GM18907 (cell line): ENCODE data around the gene ARSB.
A peak's percentile ranks its signal among the peaks of the same experiment; 100 is the strongest.

ENCODE experiments used
- ATAC-seq: cut with Tn5 transposase; IDR thresholded peaks from one replicate; pipeline ENCODE4 v1.9.1; 2021; ENCODE audit warnings: mild to moderate bottlenecking, moderate library complexity; ENCODE audit not compliant: unreplicated experiment

The ARSB gene

DNA sequence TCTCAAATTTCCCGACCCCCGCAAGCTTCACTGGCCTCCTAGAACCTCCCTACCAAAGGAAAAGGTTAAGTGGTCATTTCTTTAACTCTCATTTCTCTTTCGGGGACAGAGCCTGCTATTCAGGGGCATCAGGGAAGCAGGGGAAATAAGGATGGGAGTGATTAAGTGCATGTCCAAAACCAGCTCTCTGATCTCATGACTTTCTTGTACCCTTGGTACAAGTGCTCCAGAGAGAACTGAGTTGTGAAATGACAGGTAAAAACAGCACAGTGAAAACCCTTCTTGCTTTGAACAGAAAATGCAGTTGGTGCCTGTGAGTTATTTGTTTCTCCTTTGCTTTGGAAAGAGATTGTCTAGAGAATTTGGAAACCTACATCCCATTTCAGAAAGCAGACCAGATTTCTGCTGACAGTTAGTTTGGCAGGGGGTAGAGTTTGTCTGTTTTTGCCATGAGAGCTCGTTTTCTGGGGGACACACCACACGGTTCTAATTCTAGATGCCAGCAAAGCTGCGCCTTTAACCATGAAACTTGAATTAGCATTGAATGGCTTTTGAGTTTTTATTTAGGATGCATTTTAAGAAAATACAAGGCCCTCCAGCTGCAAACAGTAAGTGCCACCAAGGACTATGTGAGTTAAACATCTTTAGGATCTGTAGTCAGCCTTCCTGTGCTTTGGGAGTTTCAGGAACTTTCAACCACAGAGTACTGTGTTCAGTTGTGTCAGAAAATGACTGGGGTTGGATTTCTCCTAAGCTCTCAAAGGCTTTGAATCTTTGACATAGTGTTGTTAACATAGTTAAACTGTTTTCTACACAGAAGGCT is 174.8 kb downstream of the ARSB start:
- no peak for ATAC-seq

- no peak for ATAC-seq
These were observed 175.7 kb downstream of the ARSB start for GRCh38 chr5:78809444-78809843.

DNA sequence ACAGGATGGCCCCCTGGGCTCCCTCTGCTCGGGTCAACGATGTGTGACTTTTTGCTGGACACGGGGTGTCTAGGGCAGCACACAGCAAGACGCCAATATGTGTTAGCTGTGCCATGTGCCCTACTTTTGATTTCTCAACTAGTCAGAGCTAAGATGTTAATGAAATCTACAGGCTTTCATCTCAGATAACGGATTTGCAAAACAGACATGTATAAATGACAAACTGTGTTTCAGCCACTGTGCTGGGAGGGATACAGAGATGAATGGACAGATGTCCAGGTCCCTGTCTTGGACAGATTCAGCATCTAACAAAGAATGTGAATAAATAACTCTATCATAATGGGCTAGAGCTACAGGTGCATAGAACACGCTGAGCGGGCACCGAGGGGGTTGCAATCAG is 176.3 kb downstream of the ARSB start:
- ATAC-seq, result no peak

DNA sequence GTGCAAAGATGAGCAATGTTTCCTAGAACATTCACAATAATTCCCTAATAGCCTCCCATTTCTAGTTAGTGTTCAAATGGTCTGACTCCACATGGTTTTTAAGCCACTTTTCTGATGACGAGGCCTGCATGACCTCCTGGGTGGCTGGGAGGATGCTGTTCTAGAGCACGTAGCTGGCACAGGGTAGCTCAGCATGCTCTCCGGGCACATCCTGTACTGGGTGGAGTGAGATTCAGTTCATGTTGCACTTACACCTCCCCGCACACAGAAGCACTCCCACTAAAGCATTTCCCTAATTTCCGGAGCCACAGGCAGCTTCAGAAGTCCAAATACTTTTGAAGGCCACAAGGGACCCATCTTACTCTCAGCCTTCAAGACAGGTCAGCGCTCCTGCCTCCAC is 176.7 kb downstream of the ARSB start:
- ATAC-seq, result no peak

DNA sequence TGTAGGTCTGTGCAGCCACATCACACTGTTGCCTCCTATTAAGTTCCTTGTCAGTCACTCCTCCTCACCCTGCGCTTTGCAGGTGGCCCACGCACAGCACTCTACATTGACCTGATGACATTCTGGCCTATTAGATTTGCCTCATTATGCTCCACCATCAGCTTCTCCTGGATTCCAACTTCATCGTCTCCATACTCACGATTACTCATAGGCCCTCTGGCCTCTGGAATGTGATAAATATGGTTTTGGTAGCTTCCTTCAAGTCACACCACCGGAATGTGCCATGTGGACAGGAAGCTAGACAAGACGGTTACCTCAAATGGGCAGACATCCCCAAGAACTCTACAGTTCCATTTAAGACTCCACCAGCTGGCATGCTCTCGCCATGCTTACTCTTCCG is 178.6 kb downstream of the ARSB start:
- no peak for ATAC-seq

- no peak for ATAC-seq
These were observed 179.5 kb downstream of the ARSB start for GRCh38 chr5:78805474-78806124.

DNA sequence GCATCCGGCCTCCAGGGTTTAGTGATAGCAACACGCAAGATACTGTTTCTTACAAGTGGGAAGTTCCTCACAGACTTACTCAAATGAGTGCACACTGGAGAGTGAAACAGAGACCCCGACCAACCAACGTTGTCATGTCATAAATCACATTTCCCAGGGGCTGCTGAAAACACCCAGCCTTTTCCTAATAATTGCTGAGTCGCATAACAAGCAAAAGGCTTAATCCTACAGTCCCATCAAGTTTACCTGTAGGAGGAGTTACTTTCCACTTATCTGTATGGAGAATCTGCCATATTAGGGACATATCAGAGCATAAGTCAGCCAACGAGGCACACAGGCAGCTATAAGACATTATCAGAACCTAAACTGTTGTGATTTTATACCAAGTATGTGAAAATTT is 180.1 kb downstream of the ARSB start:
- no peak for ATAC-seq

- ATAC-seq, result no peak
These were observed 181.2 kb downstream of the ARSB start for GRCh38 chr5:78803941-78804340.

- no peak for ATAC-seq
These were observed 181.8 kb downstream of the ARSB start for GRCh38 chr5:78803353-78803752.

DNA sequence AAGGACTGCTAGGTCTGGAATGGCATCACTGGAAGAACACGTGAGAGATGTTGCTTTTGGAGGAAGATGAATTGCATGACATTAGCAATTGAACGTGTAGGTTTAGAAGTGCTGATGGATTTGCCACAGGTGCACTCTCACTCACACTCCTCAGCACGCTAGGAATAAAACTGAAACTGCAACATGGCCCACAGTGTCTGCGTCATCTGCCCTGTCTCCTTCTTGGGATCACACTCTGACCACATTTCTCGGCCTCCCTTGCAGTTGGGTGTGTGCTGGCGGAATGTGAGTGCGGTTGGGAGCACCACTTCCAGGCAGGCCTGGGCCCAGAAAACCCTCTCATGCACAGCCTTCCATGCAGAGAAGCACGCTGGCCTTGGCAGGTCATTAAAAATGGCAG is 183.7 kb downstream of the ARSB start:
- ATAC-seq, result no peak

DNA sequence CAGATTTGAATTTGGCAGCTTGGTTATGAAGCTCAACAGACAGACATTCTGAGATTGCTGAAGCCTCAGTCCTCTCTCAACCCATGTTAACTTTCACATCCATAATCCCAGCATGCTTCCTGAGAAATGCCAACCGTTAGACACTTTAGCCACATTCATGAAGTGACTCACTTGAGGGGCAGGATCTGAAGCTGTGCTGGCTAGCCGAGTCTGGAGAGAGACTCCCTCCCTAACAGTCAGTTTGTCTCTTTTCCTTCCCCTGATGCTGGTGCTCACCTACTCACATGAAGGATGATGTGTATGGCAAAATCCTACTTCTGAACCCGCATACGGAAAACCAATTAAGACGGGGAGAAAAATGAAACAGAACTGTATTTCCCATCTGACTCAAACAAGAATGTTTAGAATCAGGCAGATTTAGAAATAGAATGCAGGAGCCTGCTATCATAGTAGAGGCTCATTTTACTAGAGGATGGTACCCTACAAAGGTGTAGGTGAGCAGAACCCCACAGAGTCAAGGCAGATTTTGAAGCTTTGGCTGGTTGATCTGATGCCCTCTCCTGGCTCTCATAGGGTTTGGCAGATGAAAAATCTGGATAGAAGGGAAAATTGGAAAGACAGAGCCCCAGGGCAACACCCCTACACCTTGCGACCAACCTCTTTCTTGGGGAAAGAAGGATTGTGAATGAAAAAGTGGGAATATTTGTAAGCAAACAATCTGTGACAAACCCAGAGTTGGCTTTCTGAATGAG is 185.7 kb downstream of the ARSB start:
- ATAC-seq, result no peak

DNA sequence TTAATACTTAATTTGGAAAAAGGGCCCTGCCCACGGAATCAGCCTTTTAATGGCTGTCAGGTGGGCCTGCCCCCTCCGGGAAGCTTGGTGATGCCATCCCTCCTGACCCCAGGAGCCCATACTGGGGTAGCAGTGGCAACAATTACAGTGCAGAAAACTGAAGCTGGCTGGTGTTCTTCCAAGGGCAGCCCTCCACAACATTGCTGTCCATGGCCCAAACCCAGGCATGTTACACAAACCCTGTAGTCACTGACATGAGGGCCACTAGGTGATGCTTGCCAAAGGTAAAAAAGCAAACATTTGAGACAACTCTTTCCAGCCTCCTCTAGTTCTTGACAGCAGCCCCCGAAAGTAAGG is 186.5 kb downstream of the ARSB start:
- no peak for ATAC-seq

GRCh38 chr5:78797936-78798672 is 187.0 kb downstream of the ARSB start:
- no peak for ATAC-seq

GRCh38 chr5:78795757-78796156 is 189.4 kb downstream of the ARSB start:
- peak; percentile 70 for ATAC-seq

DNA sequence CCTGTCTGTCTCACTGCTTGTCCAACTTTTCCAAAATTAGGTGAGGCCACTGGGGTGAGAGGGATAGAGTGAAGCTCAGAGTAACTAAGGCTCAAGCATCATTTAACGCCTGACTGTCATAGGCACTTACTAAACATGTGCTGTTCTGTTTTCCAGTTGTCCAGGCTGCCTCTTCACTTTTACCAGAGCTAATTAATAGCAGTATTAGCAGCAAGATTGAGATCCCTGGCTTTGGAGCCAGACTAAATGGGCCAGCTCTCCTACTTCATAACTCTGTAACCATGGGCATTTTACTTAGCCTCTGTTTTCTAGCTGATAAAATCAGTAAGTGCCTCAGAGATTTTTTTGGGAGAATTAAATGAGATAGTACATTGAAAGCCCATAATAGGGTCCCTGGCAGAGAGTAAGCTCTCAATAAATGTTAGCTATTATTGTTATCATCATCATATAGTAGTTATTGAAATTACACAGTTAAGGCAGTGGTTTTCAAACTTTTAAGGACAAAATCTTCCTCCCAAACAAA is 190.4 kb downstream of the ARSB start:
- ATAC-seq, result no peak

- ATAC-seq, result no peak
These were observed 191.0 kb downstream of the ARSB start for GRCh38 chr5:78793907-78794662.

DNA sequence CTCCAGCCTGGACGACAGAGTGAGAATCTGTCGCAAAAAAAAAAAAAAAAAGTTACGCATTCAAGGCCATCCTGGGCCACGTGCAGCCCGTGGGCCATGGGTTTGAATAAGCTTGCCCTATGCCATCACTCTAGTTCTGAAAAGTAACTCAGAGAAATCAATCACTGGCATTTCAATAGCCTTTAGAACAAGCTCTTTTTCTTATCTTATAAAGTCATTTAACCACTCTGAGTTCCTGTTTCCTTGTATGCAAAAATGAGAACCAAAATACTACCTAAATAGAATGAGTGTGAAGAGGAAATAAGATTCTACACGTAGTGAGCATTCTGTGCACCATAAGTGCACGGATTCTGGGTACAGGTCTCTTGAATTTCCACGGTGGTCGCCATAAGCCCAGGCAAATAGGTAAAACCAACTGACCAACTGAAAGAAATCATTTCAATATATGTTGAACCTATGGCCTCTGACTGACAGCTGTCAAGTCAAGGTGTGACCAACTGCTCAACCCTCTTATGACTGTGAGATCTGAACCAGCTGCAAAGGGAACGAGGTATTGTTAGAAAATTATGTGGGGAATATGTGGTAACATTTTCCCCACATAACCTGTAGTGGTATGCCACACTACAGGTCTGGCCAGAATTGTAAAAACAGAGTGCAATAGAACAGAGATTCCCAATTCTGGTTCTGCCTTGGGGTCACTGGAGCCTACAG is 192.6 kb downstream of the ARSB start:
- peak; percentile 52 for ATAC-seq

GRCh38 chr5:78791501-78792100 is 193.5 kb downstream of the ARSB start:
- no peak for ATAC-seq

DNA sequence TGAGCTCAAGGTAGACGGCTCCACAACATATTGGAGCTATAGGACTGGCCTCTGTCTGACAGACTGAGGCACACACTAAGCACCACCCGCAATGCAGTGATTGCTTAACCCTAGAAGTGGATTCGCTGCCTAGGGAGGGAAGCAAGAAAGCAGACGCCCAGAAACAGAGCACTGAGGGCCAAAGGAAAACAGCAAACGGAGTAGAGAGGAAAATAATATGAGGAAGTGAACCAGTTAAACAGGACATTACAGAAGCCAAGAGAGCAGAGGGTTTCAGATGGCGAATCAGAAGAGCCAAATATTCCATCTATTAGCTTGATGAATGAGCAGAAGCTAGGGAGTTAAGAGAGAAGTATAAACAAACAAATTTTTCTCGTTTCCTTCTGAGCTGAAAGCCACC is 197.3 kb downstream of the ARSB start:
- no peak for ATAC-seq
